Loucy (cell line): Measurements from ENCODE around the gene SNX7.

Source experiments
- H2AFZ ChIP-seq: fragments of 200-600 bp; sonication (generic); 2 replicates; pipeline ENCODE4 v1.6.0; 2016; ENCODE audit warnings: antibody characterized with exemption, mild to moderate bottlenecking, low read length, moderate library complexity
- H3F3A ChIP-seq: fragments of 200-600 bp; 2 replicates; pipeline ENCODE4 v1.6.0; 2016; ENCODE audit warnings: antibody characterized with exemption, low read depth, mild to moderate bottlenecking
- H3K27me3 ChIP-seq: fragments of 200-600 bp; sonication (generic); 2 replicates; pipeline ENCODE4 v1.6.1; 2014; ENCODE audit warnings: low read length, mild to moderate bottlenecking; ENCODE audit not compliant: insufficient read depth, poor library complexity, severe bottlenecking
- H3K36me3 ChIP-seq: fragments of 200-600 bp; sonication (generic); 2 replicates; pipeline ENCODE4 v1.6.1; 2016; ENCODE audit warnings: low read length; ENCODE audit not compliant: insufficient read depth
- H3K4me1 ChIP-seq: fragments of 200-600 bp; sonication (generic); 2 replicates; pipeline ENCODE4 v1.5.1; 2014; ENCODE audit warnings: low read length, mild to moderate bottlenecking; ENCODE audit not compliant: insufficient read depth, poor library complexity, severe bottlenecking
- H3K4me2 ChIP-seq: fragments of 200-600 bp; sonication (generic); 2 replicates; pipeline ENCODE4 v1.6.0; 2014; ENCODE audit warnings: antibody characterized with exemption, low read length, low read depth, mild to moderate bottlenecking; ENCODE audit not compliant: poor library complexity, severe bottlenecking
- H3K4me3 ChIP-seq: fragments of 200-600 bp; sonication (generic); 2 replicates; pipeline ENCODE4 v1.5.1; 2014; ENCODE audit warnings: low read length, mild to moderate bottlenecking, mixed read lengths; ENCODE audit not compliant: poor library complexity, severe bottlenecking
- H3K79me2 ChIP-seq: fragments of 200-600 bp; sonication (generic); 2 replicates; pipeline ENCODE4 v1.6.1; 2014; ENCODE audit warnings: low read length; ENCODE audit not compliant: insufficient read depth
- H3K9ac ChIP-seq: fragments of 200-600 bp; sonication (generic); 2 replicates; pipeline ENCODE4 v1.6.0; 2014; ENCODE audit warnings: mild to moderate bottlenecking, low read depth, low read length, moderate library complexity; ENCODE audit not compliant: poor library complexity, severe bottlenecking
- H3K9me2 ChIP-seq: fragments of 200-600 bp; sonication (generic); replicated peaks from 2 replicates; pipeline ENCODE4 v1.6.1; 2016; ENCODE audit warnings: low read depth, low read length, mixed read lengths
- H3K9me3 ChIP-seq: fragments of 200-600 bp; sonication (generic); 2 replicates; pipeline ENCODE4 v1.6.1; 2014; ENCODE audit warnings: mild to moderate bottlenecking, antibody characterized with exemption, low read length, low read depth; ENCODE audit not compliant: insufficient read depth
- H4K20me1 ChIP-seq: fragments of 200-600 bp; sonication (generic); 2 replicates; pipeline ENCODE4 v1.6.0; 2014; ENCODE audit warnings: antibody characterized with exemption, low read length, mild to moderate bottlenecking; ENCODE audit not compliant: insufficient read depth, poor library complexity, severe bottlenecking
- EZH2phosphoT487 ChIP-seq: fragments of 200-600 bp; IDR thresholded peaks from 2 replicates; pipeline ENCODE4 v1.6.1; 2018; ENCODE audit warnings: antibody characterized with exemption, mild to moderate bottlenecking, moderate library complexity, borderline replicate concordance
- TF ChIP-seq, protein P1 (sequence below): fragments of 200-600 bp; sonication (generic); conservative IDR thresholded peaks from 2 replicates; pipeline ENCODE4 v1.5.1; 2014; ENCODE audit warnings: mild to moderate bottlenecking, antibody characterized with exemption, low read length

The SNX7 gene

DNA sequence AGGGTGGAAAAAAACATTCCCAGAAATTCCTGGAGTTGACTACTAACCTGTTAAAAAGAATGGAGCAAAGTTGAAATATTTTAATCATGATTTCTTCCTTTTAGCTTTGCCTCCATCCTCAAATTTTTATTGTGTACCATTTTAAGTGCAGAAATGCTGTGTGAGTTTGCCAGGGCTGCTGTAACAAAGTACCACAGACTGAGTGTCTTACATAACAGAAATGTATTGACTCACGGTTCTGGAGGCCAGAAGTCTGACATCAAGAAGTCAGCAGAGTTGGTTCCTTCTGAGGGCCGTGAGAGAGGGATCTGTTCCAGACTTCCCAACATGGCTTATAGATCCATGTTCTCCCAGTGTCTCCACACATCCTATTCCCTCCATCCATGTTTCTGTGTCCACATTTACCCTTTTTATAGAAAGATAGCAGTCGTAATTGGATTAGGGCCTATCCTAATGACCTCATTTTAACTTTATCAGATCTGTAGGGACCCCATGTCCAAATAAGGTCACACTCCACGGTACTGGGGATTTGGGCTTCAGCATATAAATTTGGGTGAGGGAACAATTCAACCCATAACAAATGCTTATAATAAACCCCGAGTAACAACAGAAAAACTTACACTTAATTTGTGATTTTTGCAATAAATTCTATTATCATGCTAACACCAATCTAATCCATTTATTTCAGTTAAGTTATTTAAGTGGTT, 12.7 kb downstream of the SNX7 start:
- Histone ChIP-seq H3K36me3 (no peaks in the 10 kb centered on the region), H3K4me2 (no peak overlapping the region), H3K27me3 (no peaks in the 10 kb centered on the region), H2AFZ (no peak overlapping the region), H3F3A (no peaks in the 10 kb centered on the region), H3K9me3 (no peaks in the 10 kb centered on the region), H3K9ac (no peak overlapping the region), H3K4me3 (no peak overlapping the region), H4K20me1 (no peaks in the 10 kb centered on the region), H3K79me2 (no peaks in the 10 kb centered on the region), H3K4me1 (no peaks in the 10 kb centered on the region), H3K9me2 (no peaks in the 10 kb centered on the region)
- TF ChIP-seq EZH2phosphoT487, result no peak
- TF ChIP-seq, protein P1, sequence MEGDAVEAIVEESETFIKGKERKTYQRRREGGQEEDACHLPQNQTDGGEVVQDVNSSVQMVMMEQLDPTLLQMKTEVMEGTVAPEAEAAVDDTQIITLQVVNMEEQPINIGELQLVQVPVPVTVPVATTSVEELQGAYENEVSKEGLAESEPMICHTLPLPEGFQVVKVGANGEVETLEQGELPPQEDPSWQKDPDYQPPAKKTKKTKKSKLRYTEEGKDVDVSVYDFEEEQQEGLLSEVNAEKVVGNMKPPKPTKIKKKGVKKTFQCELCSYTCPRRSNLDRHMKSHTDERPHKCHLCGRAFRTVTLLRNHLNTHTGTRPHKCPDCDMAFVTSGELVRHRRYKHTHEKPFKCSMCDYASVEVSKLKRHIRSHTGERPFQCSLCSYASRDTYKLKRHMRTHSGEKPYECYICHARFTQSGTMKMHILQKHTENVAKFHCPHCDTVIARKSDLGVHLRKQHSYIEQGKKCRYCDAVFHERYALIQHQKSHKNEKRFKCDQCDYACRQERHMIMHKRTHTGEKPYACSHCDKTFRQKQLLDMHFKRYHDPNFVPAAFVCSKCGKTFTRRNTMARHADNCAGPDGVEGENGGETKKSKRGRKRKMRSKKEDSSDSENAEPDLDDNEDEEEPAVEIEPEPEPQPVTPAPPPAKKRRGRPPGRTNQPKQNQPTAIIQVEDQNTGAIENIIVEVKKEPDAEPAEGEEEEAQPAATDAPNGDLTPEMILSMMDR, result no peak

DNA sequence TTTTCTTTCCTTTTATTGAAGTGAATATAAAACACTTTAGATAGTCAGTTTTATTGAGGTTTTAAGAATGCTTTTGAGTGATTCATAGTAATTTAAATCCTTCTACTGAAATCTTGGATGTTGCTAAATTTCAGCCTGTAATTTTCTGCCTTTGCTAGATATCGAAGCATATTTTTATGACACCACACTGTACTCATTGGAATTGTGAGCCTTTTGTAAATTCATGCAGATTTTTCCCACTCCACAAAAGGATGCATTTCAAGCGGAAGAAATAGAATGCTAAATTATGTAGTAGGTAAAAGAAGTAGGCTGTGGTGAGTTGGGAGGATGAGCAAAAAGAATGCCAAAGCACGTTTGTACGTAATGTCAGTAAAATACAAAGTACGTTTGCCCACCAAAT, 13.8 kb downstream of the SNX7 start:
- Histone ChIP-seq H3K4me2 (no peak overlapping the region), H2AFZ (no peak overlapping the region)

DNA sequence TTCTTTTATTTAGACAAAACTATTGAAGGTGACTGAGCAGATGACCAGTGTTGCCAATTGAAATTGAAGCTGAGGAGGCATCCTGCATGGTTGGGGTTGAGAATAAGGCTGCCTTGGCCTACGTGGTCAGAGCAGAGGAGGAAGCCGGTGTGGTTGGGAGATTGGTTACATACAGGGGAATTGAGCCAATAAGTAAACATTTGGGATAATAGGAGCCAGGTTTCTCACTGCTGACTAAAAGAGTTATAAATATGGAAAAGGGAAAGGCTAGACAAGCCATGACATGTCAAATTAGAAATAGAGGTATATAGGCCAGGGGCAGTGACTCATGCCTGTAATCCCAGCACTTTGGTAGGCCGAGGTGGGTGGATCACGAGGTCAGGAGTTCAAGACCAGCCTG, 15.8 kb downstream of the SNX7 start:
- TF ChIP-seq EZH2phosphoT487, result no peak
- TF ChIP-seq, protein P1, result no peak
- Histone ChIP-seq H4K20me1 (no peaks in the 10 kb centered on the region), H3K4me1 (no peaks in the 10 kb centered on the region), H3K9me2 (no peaks in the 10 kb centered on the region), H2AFZ (no peak overlapping the region), H3K27me3 (no peaks in the 10 kb centered on the region), H3K9ac (no peak overlapping the region), H3F3A (no peaks in the 10 kb centered on the region), H3K79me2 (no peaks in the 10 kb centered on the region), H3K4me3 (no peak overlapping the region), H3K4me2 (no peak overlapping the region), H3K36me3 (no peaks in the 10 kb centered on the region), H3K9me3 (no peaks in the 10 kb centered on the region)

More for the DNA sequence above, 13.8 kb downstream of the SNX7 start:
- Histone ChIP-seq H3K27me3 (no peaks in the 10 kb centered on the region), H3K9me2 (no peaks in the 10 kb centered on the region), H3K4me3 (no peak overlapping the region), H3K9me3 (no peaks in the 10 kb centered on the region), H3K4me1 (no peaks in the 10 kb centered on the region), H3K36me3 (no peaks in the 10 kb centered on the region), H3F3A (no peaks in the 10 kb centered on the region), H3K79me2 (no peaks in the 10 kb centered on the region), H3K9ac (no peak overlapping the region), H4K20me1 (no peaks in the 10 kb centered on the region)
- no peak for TF ChIP-seq EZH2phosphoT487
- TF ChIP-seq, protein P1, result no peak
